Ishikawa (cell line): ENCODE measurements around the gene RASA3.
A peak's percentile ranks its signal among the peaks of the same experiment; 100 is the strongest.

ENCODE experiments used
- CREB1 ChIP-seq: IDR thresholded peaks from 2 replicates; pipeline ENCODE4 v1.6.1; 2012; ENCODE audit warnings: low read depth
- EGR1 ChIP-seq: IDR thresholded peaks from 2 replicates; pipeline ENCODE4 v1.6.1; 2012
- EP300 ChIP-seq: IDR thresholded peaks from 2 replicates; pipeline ENCODE4 v1.6.1; 2012; ENCODE audit warnings: borderline replicate concordance
- FOXM1 ChIP-seq: IDR thresholded peaks from 2 replicates; pipeline ENCODE4 v1.6.1; 2012; ENCODE audit warnings: low read depth, borderline replicate concordance
- NFIC ChIP-seq: IDR thresholded peaks from 2 replicates; pipeline ENCODE4 v1.6.1; 2012
- RAD21 ChIP-seq: IDR thresholded peaks from 2 replicates; pipeline ENCODE4 v1.6.1; 2012; ENCODE audit warnings: low read depth
- REST ChIP-seq: IDR thresholded peaks from 2 replicates; pipeline ENCODE4 v1.6.1; 2012; ENCODE audit warnings: low read depth, mild to moderate bottlenecking
- TAF1 ChIP-seq: IDR thresholded peaks from 2 replicates; pipeline ENCODE4 v1.6.1; 2012; ENCODE audit warnings: low read depth, mild to moderate bottlenecking
- TCF12 ChIP-seq: IDR thresholded peaks from 2 replicates; pipeline ENCODE4 v1.6.1; 2012; ENCODE audit warnings: low read depth
- TEAD4 ChIP-seq: IDR thresholded peaks from 2 replicates; pipeline ENCODE4 v1.6.1; 2012
- USF1 ChIP-seq: IDR thresholded peaks from 2 replicates; pipeline ENCODE4 v1.6.1; 2012
- YY1 ChIP-seq: IDR thresholded peaks from 2 replicates; pipeline ENCODE4 v1.6.1; 2012; ENCODE audit warnings: low read depth
- ZBTB7A ChIP-seq: IDR thresholded peaks from 2 replicates; pipeline ENCODE4 v1.6.1; 2012; ENCODE audit warnings: low read depth
- TF ChIP-seq, protein P1 (sequence below): IDR thresholded peaks from 2 replicates; pipeline ENCODE4 v1.6.1; 2012

DNA sequence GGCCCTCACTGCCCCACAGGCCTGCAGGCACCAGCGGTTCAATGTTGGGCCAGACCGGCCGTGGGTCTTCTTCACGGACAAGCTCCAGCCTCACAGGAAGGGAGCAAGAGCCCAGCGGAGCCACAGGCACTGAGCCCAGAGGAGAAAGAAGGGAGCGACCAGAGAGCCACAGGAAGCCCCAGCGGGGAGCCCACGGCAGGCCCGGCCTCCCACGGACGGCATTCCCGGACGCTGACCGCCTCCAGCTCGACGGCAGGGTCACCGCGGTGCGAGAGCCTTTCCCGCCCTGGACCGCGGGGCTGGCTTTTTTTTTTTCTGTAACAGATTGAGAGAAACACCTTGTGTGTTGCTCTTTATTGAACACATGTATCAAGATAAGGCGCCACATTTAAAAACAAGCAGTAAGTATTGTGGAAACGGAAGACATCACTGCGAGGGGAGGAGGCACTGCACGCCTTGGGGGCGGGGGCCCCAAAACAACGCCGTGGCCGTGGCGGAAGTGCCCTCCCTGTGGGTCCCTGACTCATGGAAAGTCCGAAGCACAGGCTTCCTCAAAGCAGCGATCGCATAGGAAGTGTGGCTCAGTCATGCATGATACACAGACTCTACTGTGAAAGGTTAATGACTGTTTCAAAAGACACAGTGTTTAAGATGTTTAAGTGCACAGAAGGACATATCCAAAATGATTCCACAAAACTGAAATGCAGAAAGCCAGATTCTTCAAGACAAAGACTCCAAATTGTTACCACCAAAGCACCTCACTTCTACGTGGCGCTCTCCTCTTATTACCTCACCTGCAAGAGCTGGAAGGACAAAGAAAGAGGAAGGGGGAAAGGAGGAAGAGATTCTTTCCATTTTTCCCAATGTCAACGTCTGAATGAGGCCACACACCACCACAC lies 3.5 kb downstream of the RASA3 start:
- TF ChIP-seq FOXM1 (peak; percentile 77), USF1 (no peak; the same call in 1 of the 2 replicates), TEAD4 (peak; percentile 65; the same call in 1 of the 2 replicates), EGR1 (0 out of 2 replicates have a peak, but pooled peaks have one; percentile 25), TCF12 (peak; percentile 91), ZBTB7A (peak; percentile 69; the same call in 1 of the 2 replicates), RAD21 (no peak), CREB1 (no peak), REST (no peak), TAF1 (no peak), EP300 (peak; percentile 93), NFIC (peak; percentile 35; the same call in 1 of the 2 replicates), YY1 (peak; percentile 55)
- TF ChIP-seq, protein P1, sequence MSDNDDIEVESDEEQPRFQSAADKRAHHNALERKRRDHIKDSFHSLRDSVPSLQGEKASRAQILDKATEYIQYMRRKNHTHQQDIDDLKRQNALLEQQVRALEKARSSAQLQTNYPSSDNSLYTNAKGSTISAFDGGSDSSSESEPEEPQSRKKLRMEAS, result peak; percentile 89
